ENCODE data around the gene PPCDC. TPM values are rescaled to one million over a fixed set of nuclear protein-coding genes. Genes with fewer than 3 reads are reported as not detected.

The PPCDC gene
- polyA plus RNA-seq, 1 of the 3 experiments (the other 2 are of a cell fraction): 19.8 TPM

GRCh38 chr15:75033809-75034208 is 10.4 kb downstream of the PPCDC start:
- no peak overlapping the region for H3K27ac ChIP-seq (ENCODE audit: low read depth in 2 of 2, low read length in 1 of 2)
- no peak overlapping the region for H3K4me3 ChIP-seq (ENCODE audit: low read depth in 2 of 2, low read length in 1 of 2)
- H3K4me1 ChIP-seq (ENCODE audit: control insufficient read depth in 1 of 2, insufficient read depth in 2 of 2, low read depth in 1 of 2, low read length in 1 of 2): peaks cover 7 to 10% of the 10 kb centered on the region in 2 experiments; a peak in 3 of 4 replicates
- WGBS (ENCODE audit: low lambda C conversion rate): 100% methylated on average over 4 of the region's 6 CpGs
- DNase-seq: no peak
- H3K36me3 ChIP-seq (replicated peaks in 1 of 2; ENCODE audit: control insufficient read depth in 1 of 2, insufficient read depth in 2 of 2, low read length in 1 of 2): no peaks in the 10 kb centered on the region
- POLR2A ChIA-PET: no interaction called here
- H4K20me1 ChIP-seq (ENCODE audit: insufficient read depth): no peaks in the 10 kb centered on the region
- H3K9me2 ChIP-seq: no peaks in the 10 kb centered on the region
- no peak for TF ChIP-seq YY1 (IDR thresholded peaks at IDR 0.05; ENCODE audit: low read depth)
- no peak for TF ChIP-seq REST (IDR thresholded peaks at IDR 0.05; ENCODE audit: low read depth, low read length)
- TF ChIP-seq PBX3 (IDR thresholded peaks at IDR 0.05): no peak
- no peak for TF ChIP-seq CHD2 (IDR thresholded peaks at IDR 0.05; ENCODE audit: low read length, partially characterized antibody)
- no peak for TF ChIP-seq POLR2AphosphoS5 (IDR thresholded peaks at IDR 0.05; ENCODE audit: low read depth, low read length)
- TF ChIP-seq TCF12 (IDR thresholded peaks at IDR 0.05): no peak
- TF ChIP-seq MAX (IDR thresholded peaks at IDR 0.05; ENCODE audit: low read depth): no peak
- no peak for TF ChIP-seq MEF2A (IDR thresholded peaks at IDR 0.05; ENCODE audit: borderline replicate concordance, low read depth)
- TF ChIP-seq CTCF (IDR thresholded peaks at IDR 0.05): no peak
- TF ChIP-seq IRF3 (IDR thresholded peaks at IDR 0.05; ENCODE audit: low read depth, low read length): no peak
- TF ChIP-seq USF2 (IDR thresholded peaks at IDR 0.05; ENCODE audit: borderline replicate concordance, low read depth, low read length): no peak
- no peak for TF ChIP-seq FOXM1 (IDR thresholded peaks at IDR 0.05; ENCODE audit: low read depth)
- TF ChIP-seq NRF1 (IDR thresholded peaks at IDR 0.05; ENCODE audit: low read depth, low read length): no peak
- no peak for TF ChIP-seq SIN3A (IDR thresholded peaks at IDR 0.05; ENCODE audit: borderline replicate concordance, low read depth, low read length)
- no peak for TF ChIP-seq ELF1 (IDR thresholded peaks at IDR 0.05)
- no peak for TF ChIP-seq RAD21 (IDR thresholded peaks at IDR 0.05; ENCODE audit: low read length)
- no peak overlapping the region for H2AFZ ChIP-seq (ENCODE audit: low read depth)
- H3F3A ChIP-seq (replicated peaks; ENCODE audit: insufficient read depth): no peaks in the 10 kb centered on the region
- H3K79me2 ChIP-seq (ENCODE audit: insufficient read depth): no peaks in the 10 kb centered on the region
- no peak overlapping the region for H3K4me2 ChIP-seq
- no peaks in the 10 kb centered on the region for H3K9me3 ChIP-seq
- no peak overlapping the region for H3K9ac ChIP-seq
- H3K27me3 ChIP-seq (ENCODE audit: insufficient read depth): no peaks in the 10 kb centered on the region
- CTCF ChIA-PET: interaction anchor here (1.5 to 4.0 kb wide), 3 partner anchors 10 to 171 kb away, joined by 6 to 24 read pairs (median 10); partner anchors contain the start of gene C15orf39
